ENCODE data around the gene CAPS. TPM values are rescaled to one million over a fixed set of nuclear protein-coding genes. Genes with fewer than 3 reads are reported as not detected.

Gene CAPS
- total RNA-seq, 1 experiment from 2014 or later: 0.92 TPM

- CTCF ChIA-PET: interaction anchor here (0.7 kb wide), 1 partner anchor 9 kb away, joined by 4 read pairs; no protein-coding TSS in a partner anchor
- Histone ChIP-seq H3K36me3 (ENCODE audit: insufficient read depth, low read length, poor library complexity, severe bottlenecking) (peaks cover 5% of the 10 kb centered on the region), H3K4me3 (ENCODE audit: low read depth, low read length, poor library complexity, severe bottlenecking) (no peak overlapping the region), H3K4me1 (ENCODE audit: insufficient read depth, low read length, poor library complexity, severe bottlenecking) (peaks cover 8% of the 10 kb centered on the region), H3K27me3 (replicated peaks; ENCODE audit: insufficient read depth, low read depth, low read length, poor library complexity) (no peaks in the 10 kb centered on the region), H3K9me3 (ENCODE audit: low read depth, low read length, poor library complexity, severe bottlenecking) (no peaks in the 10 kb centered on the region), H3K27ac (ENCODE audit: low read depth, low read length, poor library complexity, severe bottlenecking) (no peak overlapping the region)
- intact Hi-C loops (cut with micrococcal nuclease; ENCODE audit: unreplicated experiment): no loop called here
- no peak for TF ChIP-seq EZH2 (IDR thresholded peaks at IDR 0.05; ENCODE audit: borderline replicate concordance, low read depth, low read length, poor library complexity, severe bottlenecking)
- no peak for TF ChIP-seq CTCF (conservative IDR thresholded peaks at IDR 0.05; ENCODE audit: low read depth, low read length)
- no TSS peak for BruUV-seq (replicated peaks)
- POLR2A ChIA-PET (ENCODE audit: low non-redundant PET): no interaction called here
- no peak for DNase-seq (ENCODE audit: low spot score)
Observed at GRCh38 chr19:5900976-5901375, 13.1 kb upstream of the CAPS start.

- intact Hi-C loops (cut with micrococcal nuclease; ENCODE audit: unreplicated experiment): no loop called here
- H3K27ac ChIP-seq (ENCODE audit: low read depth, low read length, poor library complexity, severe bottlenecking): peak overlapping the region; percentile 96
- BruUV-seq (replicated peaks): no TSS peak
- H3K36me3 ChIP-seq (ENCODE audit: insufficient read depth, low read length, poor library complexity, severe bottlenecking): peaks cover 4% of the 10 kb centered on the region
- DNase-seq (ENCODE audit: low spot score): no peak
- ChIA-PET CTCF (interaction anchor here (1.5 to 2.0 kb wide), 2 partner anchors 65 to 99 kb away, joined by 3 to 16 read pairs; partner anchors contain the start of gene NRTN), POLR2A (ENCODE audit: low non-redundant PET) (interaction anchor here (0.7 kb wide), 1 partner anchor 368 kb away, joined by 6 read pairs; no protein-coding TSS in a partner anchor)
- no peaks in the 10 kb centered on the region for H3K9me3 ChIP-seq (ENCODE audit: low read depth, low read length, poor library complexity, severe bottlenecking)
- H3K4me1 ChIP-seq (ENCODE audit: insufficient read depth, low read length, poor library complexity, severe bottlenecking): peaks cover 8% of the 10 kb centered on the region
- peak overlapping the region; percentile 95 for H3K4me3 ChIP-seq (ENCODE audit: low read depth, low read length, poor library complexity, severe bottlenecking)
- no peaks in the 10 kb centered on the region for H3K27me3 ChIP-seq (replicated peaks; ENCODE audit: insufficient read depth, low read depth, low read length, poor library complexity)
- TF ChIP-seq EZH2 (IDR thresholded peaks at IDR 0.05; ENCODE audit: borderline replicate concordance, low read depth, low read length, poor library complexity, severe bottlenecking) (no peak), CTCF (conservative IDR thresholded peaks at IDR 0.05; ENCODE audit: low read depth, low read length) (no peak)
Observed at GRCh38 chr19:5903056-5903623, 10.9 kb upstream of the CAPS start.

- Histone ChIP-seq H3K4me3 (ENCODE audit: low read depth, low read length, poor library complexity, severe bottlenecking) (peak within 1 kb of the TSS; percentile 95), H3K27ac (ENCODE audit: low read depth, low read length, poor library complexity, severe bottlenecking) (peak within 1 kb of the TSS; percentile 96), H3K4me1 (ENCODE audit: insufficient read depth, low read length, poor library complexity, severe bottlenecking) (peaks cover 8% of the 10 kb centered on the region), H3K27me3 (replicated peaks; ENCODE audit: insufficient read depth, low read depth, low read length, poor library complexity) (no peaks in the 10 kb centered on the region), H3K36me3 (ENCODE audit: insufficient read depth, low read length, poor library complexity, severe bottlenecking) (peaks cover 4% of the 10 kb centered on the region), H3K9me3 (ENCODE audit: low read depth, low read length, poor library complexity, severe bottlenecking) (no peaks in the 10 kb centered on the region)
- peak; percentile 97 for DNase-seq (ENCODE audit: low spot score)
- ChIA-PET CTCF (interaction anchor here (0.6 to 2.0 kb wide), 3 partner anchors 64 to 1225 kb away, joined by 3 to 16 read pairs (median 4); partner anchors contain the start of gene NRTN), POLR2A (ENCODE audit: low non-redundant PET) (interaction anchor here (0.5 to 1.3 kb wide), 7 partner anchors 76 to 1781 kb away, joined by 3 to 22 read pairs (median 6); no protein-coding TSS in a partner anchor)
- no peak for TF ChIP-seq CTCF (conservative IDR thresholded peaks at IDR 0.05; ENCODE audit: low read depth, low read length)
- no peak for TF ChIP-seq EZH2 (IDR thresholded peaks at IDR 0.05; ENCODE audit: borderline replicate concordance, low read depth, low read length, poor library complexity, severe bottlenecking)
- intact Hi-C loops (cut with micrococcal nuclease; ENCODE audit: unreplicated experiment): no loop called here
- no TSS peak for BruUV-seq (replicated peaks)
Observed at GRCh38 chr19:5903624-5904351, 10.3 kb upstream of the CAPS start, which contains the start of gene NDUFA11. Gene NDUFA11, minus strand, starts transcription at chr19:5903790. Its CDS starts 82 bp downstream, at chr19:5903708.
